ENCODE data around the gene RHBDL1. TPM values are rescaled to one million over a fixed set of nuclear protein-coding genes. Genes with fewer than 3 reads are reported as not detected.

The RHBDL1 gene
- total RNA-seq, 2 donors from 2014 or later, result 0.67 to 1.3 TPM

DNA sequence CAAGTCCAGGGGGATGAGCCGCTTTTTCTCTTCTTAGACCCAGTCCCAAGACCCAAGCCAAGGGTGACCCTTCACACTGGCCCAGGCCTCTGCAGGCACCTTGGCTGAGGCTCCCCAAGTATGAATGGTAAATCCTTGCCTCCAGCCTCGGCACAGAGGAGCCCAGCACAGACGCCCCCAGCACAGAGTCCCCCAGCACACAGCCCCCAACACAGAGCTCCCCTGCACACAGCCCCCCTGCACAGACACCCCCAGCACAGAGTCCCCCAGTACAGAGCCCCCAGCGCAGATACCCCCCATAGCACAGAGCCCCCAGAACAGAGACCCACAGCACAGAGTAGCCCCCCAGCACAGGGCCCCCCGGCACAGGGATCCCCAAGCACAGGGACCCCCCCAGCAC lies 34.9 kb upstream of the RHBDL1 start:
- peak overlapping the region in 1 of 2 donors; percentile 78 for H3K4me3 ChIP-seq
- peaks cover 0 to 50% of the 10 kb centered on the region in 2 donors for H3K4me1 ChIP-seq
- H3K27me3 ChIP-seq, result no peaks in the 10 kb centered on the region
- no peaks in the 10 kb centered on the region for H3K36me3 ChIP-seq
- DNase-seq (ENCODE audit: low spot score), result no peak
- peak overlapping the region; percentile 26 to 93 for H3K27ac ChIP-seq
- TF ChIP-seq, protein P1, sequence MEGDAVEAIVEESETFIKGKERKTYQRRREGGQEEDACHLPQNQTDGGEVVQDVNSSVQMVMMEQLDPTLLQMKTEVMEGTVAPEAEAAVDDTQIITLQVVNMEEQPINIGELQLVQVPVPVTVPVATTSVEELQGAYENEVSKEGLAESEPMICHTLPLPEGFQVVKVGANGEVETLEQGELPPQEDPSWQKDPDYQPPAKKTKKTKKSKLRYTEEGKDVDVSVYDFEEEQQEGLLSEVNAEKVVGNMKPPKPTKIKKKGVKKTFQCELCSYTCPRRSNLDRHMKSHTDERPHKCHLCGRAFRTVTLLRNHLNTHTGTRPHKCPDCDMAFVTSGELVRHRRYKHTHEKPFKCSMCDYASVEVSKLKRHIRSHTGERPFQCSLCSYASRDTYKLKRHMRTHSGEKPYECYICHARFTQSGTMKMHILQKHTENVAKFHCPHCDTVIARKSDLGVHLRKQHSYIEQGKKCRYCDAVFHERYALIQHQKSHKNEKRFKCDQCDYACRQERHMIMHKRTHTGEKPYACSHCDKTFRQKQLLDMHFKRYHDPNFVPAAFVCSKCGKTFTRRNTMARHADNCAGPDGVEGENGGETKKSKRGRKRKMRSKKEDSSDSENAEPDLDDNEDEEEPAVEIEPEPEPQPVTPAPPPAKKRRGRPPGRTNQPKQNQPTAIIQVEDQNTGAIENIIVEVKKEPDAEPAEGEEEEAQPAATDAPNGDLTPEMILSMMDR (IDR thresholded peaks at IDR 0.05), result no peak
- no peaks in the 10 kb centered on the region for H3K9me3 ChIP-seq

DNA sequence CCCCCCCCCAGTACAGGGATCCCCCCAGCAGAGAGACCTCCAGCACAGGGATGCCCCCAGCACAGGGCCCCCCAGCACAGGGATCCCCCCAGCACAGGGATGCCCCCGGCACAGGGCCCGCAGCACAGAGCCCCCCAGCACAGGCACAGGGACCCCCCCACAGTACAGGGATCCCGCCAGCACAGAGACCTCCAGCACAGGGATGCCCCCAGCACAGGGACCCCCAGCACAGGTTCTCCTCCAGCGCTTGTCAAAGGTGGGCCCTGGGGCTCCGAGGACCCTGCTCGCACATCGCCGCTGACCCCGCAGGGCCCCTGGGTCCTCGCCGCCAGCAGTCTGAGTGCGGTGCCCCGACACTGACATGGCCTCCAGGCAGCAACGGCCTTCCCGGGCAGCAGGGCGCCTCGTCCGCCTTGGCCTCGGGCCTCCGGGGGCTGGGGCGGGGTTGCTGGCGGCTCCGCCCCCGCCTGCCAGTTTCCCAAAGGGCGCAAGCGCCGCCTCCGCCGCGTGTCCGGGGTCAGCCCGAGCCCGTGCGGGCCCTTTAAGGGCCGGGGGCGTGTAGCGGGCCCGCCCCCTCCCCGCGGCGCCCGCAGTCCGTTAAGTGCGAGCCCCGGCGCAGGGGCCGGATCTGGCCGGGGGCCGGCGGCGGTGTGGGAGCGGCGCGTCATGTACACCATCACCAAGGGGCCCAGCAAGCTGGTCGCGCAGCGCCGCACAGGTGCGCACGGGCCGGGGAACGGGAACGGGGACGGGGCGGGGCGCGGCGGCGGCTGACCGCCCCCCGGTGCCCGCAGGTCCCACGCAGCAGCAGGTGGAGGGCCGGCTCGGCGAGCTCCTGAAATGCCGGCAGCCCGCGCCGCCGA lies 33.9 kb upstream of the RHBDL1 start, which contains the start of gene MCRIP2:
MCRIP2 (plus strand) TSS at position 503 of the 863 bp plus-strand sequence; CDS start at position 667, 164 bp downstream.
- Histone ChIP-seq H3K27me3 (no peaks in the 10 kb centered on the region), H3K4me1 (peaks cover 0 to 56% of the 10 kb centered on the region in 2 donors), H3K9me3 (no peaks in the 10 kb centered on the region), H3K36me3 (no peaks in the 10 kb centered on the region), H3K27ac (peak within 1 kb of the TSS; percentile 86 to 93), H3K4me3 (peak within 1 kb of the TSS; percentile 74 to 78)
- TF ChIP-seq, protein P1 (IDR thresholded peaks at IDR 0.05), result no peak
- peak; percentile 76 for DNase-seq (ENCODE audit: low spot score)

DNA sequence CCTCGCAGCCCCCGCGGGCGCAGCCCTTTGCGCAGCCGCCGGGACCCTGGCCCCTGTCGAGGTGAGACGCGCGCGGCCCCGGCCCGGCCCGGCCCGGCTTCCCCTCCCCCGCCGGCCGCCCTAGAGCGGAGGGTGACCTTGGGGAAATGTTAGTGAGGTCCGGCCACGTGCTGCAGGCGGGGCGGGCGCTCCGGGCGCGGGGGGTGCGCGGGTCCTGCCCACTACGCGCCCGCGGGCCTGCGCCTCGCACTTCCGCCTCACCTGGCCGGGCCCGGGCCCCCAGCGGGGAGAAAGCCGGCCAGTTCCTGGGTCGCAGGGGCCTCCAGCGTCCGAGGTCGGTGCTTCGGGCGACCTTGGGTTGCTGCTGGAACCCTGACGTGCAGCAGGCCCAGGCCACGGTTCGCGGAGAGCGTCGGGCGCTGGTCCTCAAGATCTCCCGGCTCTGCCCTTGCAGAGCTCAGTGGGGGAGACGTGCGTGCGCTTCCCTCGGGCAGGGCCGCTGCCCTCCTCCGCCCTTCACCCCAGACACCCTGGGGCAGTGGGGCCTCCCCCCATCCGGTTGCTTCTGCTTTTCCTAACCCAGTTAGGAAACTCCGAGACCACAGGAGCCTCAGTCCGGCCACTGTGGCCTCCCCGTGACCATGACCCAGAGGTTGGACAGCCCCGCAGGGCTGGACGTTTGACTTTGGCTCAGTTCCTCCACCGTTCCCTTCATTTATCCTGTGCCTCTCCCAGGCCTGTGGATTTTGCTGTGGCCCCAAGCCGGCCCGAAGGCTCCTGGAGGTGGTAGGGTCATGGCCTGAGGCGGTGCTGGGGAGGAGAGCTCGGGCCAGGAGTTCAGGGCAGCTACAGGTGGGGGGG lies 33.1 kb upstream of the RHBDL1 start:
- H3K27me3 ChIP-seq, result no peaks in the 10 kb centered on the region
- TF ChIP-seq, protein P1 (IDR thresholded peaks at IDR 0.05), result no peak
- H3K27ac ChIP-seq, result peak overlapping the region; percentile 86 to 93
- H3K36me3 ChIP-seq, result no peaks in the 10 kb centered on the region
- DNase-seq (ENCODE audit: low spot score), result no peak
- H3K4me3 ChIP-seq, result peak overlapping the region; percentile 74 to 78
- H3K9me3 ChIP-seq, result no peaks in the 10 kb centered on the region
- H3K4me1 ChIP-seq, result peaks cover 0 to 61% of the 10 kb centered on the region in 2 donors

GRCh38 chr16:643050-643368 lies 32.5 kb upstream of the RHBDL1 start:
- no peaks in the 10 kb centered on the region for H3K27me3 ChIP-seq
- no peak for DNase-seq (ENCODE audit: low spot score)
- peak overlapping the region; percentile 86 to 93 for H3K27ac ChIP-seq
- no peaks in the 10 kb centered on the region for H3K9me3 ChIP-seq
- no peaks in the 10 kb centered on the region for H3K36me3 ChIP-seq
- H3K4me1 ChIP-seq, result peaks cover 0 to 61% of the 10 kb centered on the region in 2 donors
- H3K4me3 ChIP-seq, result peak overlapping the region; percentile 74 to 78
- TF ChIP-seq, protein P1 (IDR thresholded peaks at IDR 0.05), result no peak

DNA sequence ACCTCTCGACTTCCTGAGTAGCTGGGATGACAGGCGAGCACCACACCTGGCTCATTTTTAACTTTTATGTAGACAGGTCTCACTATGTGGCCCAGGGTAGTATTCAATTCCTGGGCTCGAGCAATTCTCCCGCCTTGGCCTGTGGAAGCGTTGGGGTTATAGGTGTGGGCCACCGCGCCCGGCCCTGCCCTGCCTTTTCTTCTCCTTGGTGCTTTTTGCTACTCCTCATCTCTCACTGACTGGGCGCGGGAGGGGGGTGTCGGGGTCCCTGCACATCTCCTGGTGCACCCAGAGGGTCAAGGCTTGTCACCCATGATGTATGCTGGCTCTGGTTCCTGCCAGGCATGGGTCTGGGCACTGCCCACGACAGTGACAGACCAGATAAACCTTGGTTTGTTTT lies 30.9 kb upstream of the RHBDL1 start:
- H3K9me3 ChIP-seq, result no peaks in the 10 kb centered on the region
- H3K4me3 ChIP-seq, result no peak overlapping the region
- TF ChIP-seq, protein P1 (IDR thresholded peaks at IDR 0.05), result no peak
- no peak overlapping the region for H3K27ac ChIP-seq
- no peaks in the 10 kb centered on the region for H3K36me3 ChIP-seq
- DNase-seq (ENCODE audit: low spot score), result no peak
- no peaks in the 10 kb centered on the region for H3K27me3 ChIP-seq
- peaks cover 0 to 68% of the 10 kb centered on the region in 2 donors for H3K4me1 ChIP-seq

All from right atrium auricular region (tissue), 2 donors.